ENCODE measurements around the gene UBE2G2.

The UBE2G2 gene

GRCh38 chr21:44814498-44815023 lies 12.9 kb upstream of the UBE2G2 start:
- no peak for DNase-seq

- no peak for DNase-seq
These were observed 12.1 kb upstream of the UBE2G2 start for GRCh38 chr21:44813727-44814126.

- DNase-seq = no peak
These were observed 11.5 kb upstream of the UBE2G2 start for GRCh38 chr21:44813149-44813548.

- no peak for DNase-seq
These were observed 11.0 kb upstream of the UBE2G2 start for GRCh38 chr21:44812640-44813039.

GRCh38 chr21:44810779-44811178 lies 9.2 kb upstream of the UBE2G2 start:
- no peak for DNase-seq

GRCh38 chr21:44805859-44806258 lies 4.2 kb upstream of the UBE2G2 start:
- DNase-seq = no peak

- DNase-seq = no peak
These were observed 3.6 kb upstream of the UBE2G2 start for GRCh38 chr21:44805226-44805625.

- no peak for DNase-seq
These were observed 3.1 kb upstream of the UBE2G2 start for GRCh38 chr21:44804762-44805161.

GRCh38 chr21:44803651-44804050 lies 2.0 kb upstream of the UBE2G2 start:
- DNase-seq = no peak

GRCh38 chr21:44802396-44803153 lies 955 bp upstream of the UBE2G2 start:
- no peak for DNase-seq

GRCh38 chr21:44800971-44801467 lies 601 bp downstream of the UBE2G2 start:
- peak; percentile 56 for DNase-seq

GRCh38 chr21:44800103-44800502 lies 1.5 kb downstream of the UBE2G2 start:
- DNase-seq = peak; percentile 27

- no peak for DNase-seq
These were observed 2.0 kb downstream of the UBE2G2 start for GRCh38 chr21:44799646-44800045.

- DNase-seq = no peak
These were observed 3.8 kb downstream of the UBE2G2 start for GRCh38 chr21:44797775-44798174.

GRCh38 chr21:44795342-44795741 lies 6.3 kb downstream of the UBE2G2 start:
- no peak for DNase-seq

- no peak for DNase-seq
These were observed 7.8 kb downstream of the UBE2G2 start for GRCh38 chr21:44793592-44794374.

- peak; percentile 72 for DNase-seq
These were observed 8.7 kb downstream of the UBE2G2 start for GRCh38 chr21:44792702-44793591.

- no peak for DNase-seq
These were observed 9.6 kb downstream of the UBE2G2 start for GRCh38 chr21:44791993-44792392.

GRCh38 chr21:44791246-44791645 lies 10.4 kb downstream of the UBE2G2 start:
- DNase-seq = no peak

- DNase-seq = no peak
These were observed 11.3 kb downstream of the UBE2G2 start for GRCh38 chr21:44790368-44790767.

- DNase-seq = no peak
These were observed 11.7 kb downstream of the UBE2G2 start for GRCh38 chr21:44789880-44790279.

- no peak for DNase-seq
These were observed 15.8 kb downstream of the UBE2G2 start for GRCh38 chr21:44785620-44786335.

All from CD4-positive, alpha-beta T cell treated with Interleukin-21 for 1 hour (primary cell).